ENCODE results near the gene TRPV4. TPM values are rescaled to one million over a fixed set of nuclear protein-coding genes. Genes with fewer than 3 reads are reported as not detected.
A peak's percentile ranks its signal among the peaks of the same experiment; 100 is the strongest.

Gene TRPV4
- total and polyA plus RNA-seq, 2 donors from 2014 or later, result 6.0 to 24.5 TPM

DNA sequence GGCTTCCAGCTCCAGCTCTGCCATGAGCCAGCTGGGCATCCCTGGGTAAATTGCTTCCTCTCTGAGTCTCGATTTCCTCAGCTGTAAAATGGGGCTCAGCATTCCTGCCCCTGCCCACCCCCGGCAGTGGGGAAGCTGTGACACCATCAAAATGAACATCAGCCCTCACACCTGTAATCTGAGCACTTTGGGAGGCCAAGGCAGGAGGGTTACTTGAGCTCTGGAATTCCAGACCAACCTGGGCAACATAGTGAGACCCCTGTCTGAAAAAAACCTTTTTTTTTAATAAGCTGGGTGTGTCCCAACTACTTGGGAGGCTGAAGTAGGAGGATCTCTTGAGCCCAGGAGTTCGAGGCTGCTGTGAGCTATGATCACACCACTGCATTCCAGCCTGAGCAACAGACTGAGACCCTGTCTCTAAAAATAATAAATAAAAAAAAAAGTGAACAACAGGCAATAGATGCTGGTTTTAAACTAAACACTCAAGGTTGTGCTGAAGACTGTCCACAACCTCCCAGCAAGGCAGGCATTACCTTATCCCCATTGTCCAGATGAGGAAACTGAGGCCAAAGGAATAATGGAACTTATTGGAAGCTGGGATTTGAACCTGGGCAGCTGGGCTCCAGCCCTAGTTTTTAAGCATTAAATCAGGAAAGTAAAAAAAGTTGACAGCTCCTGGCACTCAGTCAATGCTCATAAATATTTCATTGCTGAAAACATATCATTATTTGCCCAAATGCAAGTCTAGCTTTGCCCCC lies 4.3 kb downstream of the TRPV4 start:
- H3K36me3 ChIP-seq (ENCODE audit: control insufficient read depth in 2 of 3, insufficient read depth in 3 of 3, low read length in 3 of 3), result no peaks in the 10 kb centered on the region
- H3K9me3 ChIP-seq (ENCODE audit: control insufficient read depth in 2 of 3, insufficient read depth in 1 of 3, low read length in 3 of 3), result no peaks in the 10 kb centered on the region
- TF ChIP-seq, protein P1, sequence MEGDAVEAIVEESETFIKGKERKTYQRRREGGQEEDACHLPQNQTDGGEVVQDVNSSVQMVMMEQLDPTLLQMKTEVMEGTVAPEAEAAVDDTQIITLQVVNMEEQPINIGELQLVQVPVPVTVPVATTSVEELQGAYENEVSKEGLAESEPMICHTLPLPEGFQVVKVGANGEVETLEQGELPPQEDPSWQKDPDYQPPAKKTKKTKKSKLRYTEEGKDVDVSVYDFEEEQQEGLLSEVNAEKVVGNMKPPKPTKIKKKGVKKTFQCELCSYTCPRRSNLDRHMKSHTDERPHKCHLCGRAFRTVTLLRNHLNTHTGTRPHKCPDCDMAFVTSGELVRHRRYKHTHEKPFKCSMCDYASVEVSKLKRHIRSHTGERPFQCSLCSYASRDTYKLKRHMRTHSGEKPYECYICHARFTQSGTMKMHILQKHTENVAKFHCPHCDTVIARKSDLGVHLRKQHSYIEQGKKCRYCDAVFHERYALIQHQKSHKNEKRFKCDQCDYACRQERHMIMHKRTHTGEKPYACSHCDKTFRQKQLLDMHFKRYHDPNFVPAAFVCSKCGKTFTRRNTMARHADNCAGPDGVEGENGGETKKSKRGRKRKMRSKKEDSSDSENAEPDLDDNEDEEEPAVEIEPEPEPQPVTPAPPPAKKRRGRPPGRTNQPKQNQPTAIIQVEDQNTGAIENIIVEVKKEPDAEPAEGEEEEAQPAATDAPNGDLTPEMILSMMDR (IDR thresholded peaks at IDR 0.05; ENCODE audit: borderline replicate concordance, extremely low read depth, insufficient read depth), result no peak
- DNase-seq (no peak), FAIRE-seq (no peak)
- peak overlapping the region; percentile 61 to 74 for H3K27ac ChIP-seq (ENCODE audit: low read depth in 2 of 2, low read length in 2 of 2)
- H3K9ac ChIP-seq (ENCODE audit: low read length in 3 of 3), result peak overlapping the region in 1 of 3 donors; percentile 51
- peaks cover 0 to 26% (median 10%) of the 10 kb centered on the region in 3 donors for H3K4me1 ChIP-seq (ENCODE audit: control insufficient read depth in 2 of 3, insufficient read depth in 2 of 3, low read depth in 1 of 3, low read length in 3 of 3)
- no peaks in the 10 kb centered on the region for H3K27me3 ChIP-seq (ENCODE audit: control insufficient read depth, insufficient read depth, low read length)
- H3K4me3 ChIP-seq (ENCODE audit: low read length in 3 of 3), result peak overlapping the region in 2 of 3 donors; percentile 23 to 48
- intact Hi-C loops (cut with DNase I), result no loop called here

GRCh38 chr12:109827566-109828550 lies 5.3 kb downstream of the TRPV4 start:
- intact Hi-C loops (cut with DNase I), result no loop called here
- DNase-seq, result peak in 1 of 5 donors; percentile 80
- H3K4me3 ChIP-seq (ENCODE audit: low read length in 3 of 3), result peak overlapping the region in 2 of 3 donors; percentile 23 to 26
- H3K27ac ChIP-seq (ENCODE audit: low read depth in 2 of 2, low read length in 2 of 2), result peak overlapping the region; percentile 61 to 74
- no peaks in the 10 kb centered on the region for H3K36me3 ChIP-seq (ENCODE audit: control insufficient read depth in 2 of 3, insufficient read depth in 3 of 3, low read length in 3 of 3)
- H3K4me1 ChIP-seq (ENCODE audit: control insufficient read depth in 2 of 3, insufficient read depth in 2 of 3, low read depth in 1 of 3, low read length in 3 of 3), result peaks cover 0 to 28% (median 10%) of the 10 kb centered on the region in 3 donors
- no peak for FAIRE-seq
- no peaks in the 10 kb centered on the region for H3K27me3 ChIP-seq (ENCODE audit: control insufficient read depth, insufficient read depth, low read length)
- H3K9ac ChIP-seq (ENCODE audit: low read length in 3 of 3), result peak overlapping the region in 1 of 3 donors; percentile 51
- TF ChIP-seq, protein P1 (IDR thresholded peaks at IDR 0.05; ENCODE audit: borderline replicate concordance, extremely low read depth, insufficient read depth), result no peak
- H3K9me3 ChIP-seq (ENCODE audit: control insufficient read depth in 2 of 3, insufficient read depth in 1 of 3, low read length in 3 of 3), result no peaks in the 10 kb centered on the region

GRCh38 chr12:109827080-109827479 lies 6.1 kb downstream of the TRPV4 start:
- Histone ChIP-seq H3K27ac (ENCODE audit: low read depth in 2 of 2, low read length in 2 of 2) (no peak overlapping the region), H3K9me3 (ENCODE audit: control insufficient read depth in 2 of 3, insufficient read depth in 1 of 3, low read length in 3 of 3) (no peaks in the 10 kb centered on the region), H3K4me1 (ENCODE audit: control insufficient read depth in 2 of 3, insufficient read depth in 2 of 3, low read depth in 1 of 3, low read length in 3 of 3) (peaks cover 0 to 33% (median 16%) of the 10 kb centered on the region in 3 donors), H3K9ac (ENCODE audit: low read length in 3 of 3) (no peak overlapping the region), H3K4me3 (ENCODE audit: low read length in 3 of 3) (no peak overlapping the region), H3K27me3 (ENCODE audit: control insufficient read depth, insufficient read depth, low read length) (no peaks in the 10 kb centered on the region), H3K36me3 (ENCODE audit: control insufficient read depth in 2 of 3, insufficient read depth in 3 of 3, low read length in 3 of 3) (no peaks in the 10 kb centered on the region)
- intact Hi-C loops (cut with DNase I), result no loop called here
- TF ChIP-seq, protein P1 (IDR thresholded peaks at IDR 0.05; ENCODE audit: borderline replicate concordance, extremely low read depth, insufficient read depth), result no peak
- no peak for DNase-seq
- no peak for FAIRE-seq

All from kidney (tissue), 14 donors.